Transverse colon (tissue), 4 donors: ENCODE results near the gene TSPAN13. TPM values are rescaled to one million over a fixed set of nuclear protein-coding genes. Genes with fewer than 3 reads are reported as not detected.

Experiments used
- DNase-seq: peaks from one replicate; pipeline ENCODE4 v3.0.0-alpha.2; 2019
- H3K27ac ChIP-seq, 4 donors: fragments of 200-600 bp; sonication (generic); 2 replicates each; pipeline ENCODE4 v1.5.1; 2016 to 2018; ENCODE audit warnings: inconsistent platforms in 4 of 4
- H3K27me3 ChIP-seq: fragments of 200-600 bp; sonication (generic); 2 replicates; pipeline ENCODE4 v1.5.1; 2017; ENCODE audit warnings: inconsistent platforms
- H3K36me3 ChIP-seq, 4 donors: fragments of 200-600 bp; sonication (generic); 2 replicates each; pipeline ENCODE4 v1.5.1; 2017 to 2019; ENCODE audit warnings: inconsistent platforms in 4 of 4
- H3K4me1 ChIP-seq, 4 donors: fragments of 200-600 bp; sonication (generic); 2 replicates each; pipeline ENCODE4 v1.5.1; 2017 to 2020; ENCODE audit warnings: inconsistent platforms in 4 of 4
- H3K4me3 ChIP-seq, 4 donors: fragments of 200-600 bp; sonication (generic); 1 replicate in 1 of 4; 2 replicates in 3 of 4; pipeline versions ENCODE4 v1.5.1 to v1.6.1; 2017 to 2019; ENCODE audit warnings: inconsistent platforms in 4 of 4
- H3K9me3 ChIP-seq, 2 donors: fragments of 200-600 bp; sonication (generic); 2 replicates each; pipeline ENCODE4 v1.5.1; 2017 to 2019; ENCODE audit warnings: inconsistent platforms in 2 of 2
- CTCF ChIP-seq, 5 experiments: fragments of 200-600 bp in 3 of 5; fragments of 450-650 bp in 2 of 5; sonication (generic) in 3 of 5; IDR thresholded peaks; 1 replicate in 2 of 5; 2 replicates in 3 of 5; pipeline ENCODE4 v1.5.1; 2016 to 2017; ENCODE audit warnings: antibody characterized with exemption in 5 of 5, inconsistent platforms in 3 of 5, mild to moderate bottlenecking in 2 of 5, moderate library complexity in 1 of 5
- EP300 ChIP-seq: sonication (generic); formaldehyde crosslinking; IDR thresholded peaks from one replicate; pipeline ENCODE4 v1.6.1; 2017; ENCODE audit warnings: antibody characterized with exemption, low read depth
- POLR2A ChIP-seq: fragments of 450-650 bp; IDR thresholded peaks from one replicate; pipeline ENCODE4 v1.6.1; 2016; ENCODE audit warnings: antibody characterized with exemption, mild to moderate bottlenecking, moderate library complexity
- POLR2AphosphoS5 ChIP-seq, 3 donors: sonication (generic); formaldehyde crosslinking; IDR thresholded peaks; one replicate each; pipeline ENCODE4 v1.6.1; 2016; ENCODE audit warnings: antibody characterized with exemption in 3 of 3
- WGBS, 2 donors: methylation state at CpG; one replicate each; pipeline ENCODE4 v1.1.5; 2018; ENCODE audit warnings: low coverage in 1 of 2; 5-methylcytosine and 5-hydroxymethylcytosine counted together
- in situ Hi-C, 4 donors: fragments of 200-750 bp; cut with MboI; loops; one replicate each; pipeline versions ENCODE4 v1.15.0 to v1.15.1; 2017; ENCODE audit warnings: low sequenced_read_pairs in 3 of 4, low pct_ligation_motif_present in 1 of 4, low pct_unique_long_range_greater_than_20kb in 1 of 4
- intact Hi-C: fragments of 100-400 bp; cut with DNase I; formaldehyde crosslinking; loops from one replicate; pipeline ENCODE4 v1.15.1; 2023; ENCODE audit warnings: low total_unique reads
- total RNA-seq, 4 donors: library from RNA; depleted of rRNA; stranded (reverse); fragments of >200 nt; gene quantifications; one replicate each; pipeline ENCODE4 v1.1.0, GENCODE V29; 2016

The TSPAN13 gene
- total RNA-seq, 4 donors from 2014 or later: 6.8 to 44.4 (median 21.4) TPM

- no peak for TF ChIP-seq CTCF (IDR thresholded peaks at IDR 0.05)
- no peak for TF ChIP-seq EP300
- no peak for TF ChIP-seq POLR2A
- no peak for TF ChIP-seq POLR2AphosphoS5 (IDR thresholded peaks at IDR 0.05)
- Histone ChIP-seq H3K4me1 (peaks cover 0 to 6% (median 2%) of the 10 kb centered on the region in 4 donors), H3K4me3 (peak overlapping the region in 3 of 4 donors; percentile 65 to 95 (median 79)), H3K27ac (peak overlapping the region; percentile 75 to 87 (median 84)), H3K36me3 (no peaks in the 10 kb centered on the region), H3K27me3 (no peaks in the 10 kb centered on the region), H3K9me3 (no peaks in the 10 kb centered on the region)
- DNase-seq: no peak
- intact Hi-C loops (no loop called here), in situ Hi-C loops (no loop called here)
- WGBS, 2 donors: 33 to 62% methylated on average over 5 to 6 of the region's 6 CpGs
Measured at GRCh38 chr7:16754856-16755317, 1.3 kb downstream of the TSPAN13 start.

GRCh38 chr7:16755397-16755796, 1.8 kb downstream of the TSPAN13 start:
- Histone ChIP-seq H3K27ac (peak overlapping the region in 2 of 4 donors; percentile 82 to 87), H3K4me3 (peak overlapping the region in 2 of 4 donors; percentile 65 to 79)
- in situ Hi-C loops: no loop called here

GRCh38 chr7:16758036-16758435, 4.5 kb downstream of the TSPAN13 start:
- no peak overlapping the region for H3K27ac ChIP-seq
- in situ Hi-C loops: no loop called here
- WGBS, 2 donors: 86 to 95% methylated on average over 6 of the region's 6 CpGs
- H3K36me3 ChIP-seq: no peaks in the 10 kb centered on the region
- no peaks in the 10 kb centered on the region for H3K27me3 ChIP-seq
- H3K4me3 ChIP-seq: no peak overlapping the region
- TF ChIP-seq POLR2A (no peak), POLR2AphosphoS5 (IDR thresholded peaks at IDR 0.05) (no peak), CTCF (IDR thresholded peaks at IDR 0.05) (no peak), EP300 (no peak)
- peaks cover 0 to 25% (median 6%) of the 10 kb centered on the region in 4 donors for H3K4me1 ChIP-seq
- DNase-seq: no peak
- intact Hi-C loops: no loop called here
- no peaks in the 10 kb centered on the region for H3K9me3 ChIP-seq

More at GRCh38 chr7:16755397-16755796, 1.8 kb downstream of the TSPAN13 start:
- no peak for TF ChIP-seq POLR2A
- TF ChIP-seq EP300: no peak
- no peak for TF ChIP-seq POLR2AphosphoS5 (IDR thresholded peaks at IDR 0.05)
- TF ChIP-seq CTCF (IDR thresholded peaks at IDR 0.05): no peak
- Histone ChIP-seq H3K4me1 (peaks cover 0 to 6% (median 2%) of the 10 kb centered on the region in 4 donors), H3K9me3 (no peaks in the 10 kb centered on the region), H3K36me3 (no peaks in the 10 kb centered on the region), H3K27me3 (no peaks in the 10 kb centered on the region)
- intact Hi-C loops: no loop called here
- DNase-seq: no peak

- in situ Hi-C loops: no loop called here
- intact Hi-C loops: no loop called here
- H3K27me3 ChIP-seq: no peaks in the 10 kb centered on the region
- TF ChIP-seq CTCF (IDR thresholded peaks at IDR 0.05) (no peak), POLR2A (no peak), EP300 (no peak), POLR2AphosphoS5 (IDR thresholded peaks at IDR 0.05) (no peak)
- DNase-seq: no peak
- H3K27ac ChIP-seq: no peak overlapping the region
- H3K9me3 ChIP-seq: no peaks in the 10 kb centered on the region
- 74 to 77% methylated on average over 7 to 10 of the region's 10 CpGs for WGBS, 2 donors
- H3K4me1 ChIP-seq: peaks cover 0 to 23% (median 6%) of the 10 kb centered on the region in 4 donors
- H3K36me3 ChIP-seq: no peaks in the 10 kb centered on the region
- no peak overlapping the region for H3K4me3 ChIP-seq
Measured at GRCh38 chr7:16758631-16759611, 5.4 kb downstream of the TSPAN13 start.
